Natural killer cell (primary cell): ENCODE results near the gene TMEM14A. TPM values are rescaled to one million over a fixed set of nuclear protein-coding genes. Genes with fewer than 3 reads are reported as not detected.

Experiments
- ATAC-seq, 3 donors: fragments of 150-1000 bp in 2 of 3; fragments of 200-7000 bp in 1 of 3; cut with Tn5 transposase; 1 replicate in 1 of 3; 2 replicates in 2 of 3; pipeline ENCODE4 v1.10.0; 2021; ENCODE audit warnings: mild to moderate bottlenecking in 2 of 3, moderate library complexity in 2 of 3
- DNase-seq, 2 donors: peaks; one replicate each; pipeline versions ENCODE4 v3.0.0 to v3.0.0-alpha.2; 2013 to 2021; ENCODE audit warnings: mixed read lengths in 1 of 2
- H3K27ac ChIP-seq: one replicate; pipeline ENCODE4 v1.5.1; 2013; ENCODE audit warnings: mild to moderate bottlenecking, low read length
- H3K27me3 ChIP-seq: one replicate; pipeline ENCODE4 v1.6.1; 2013; ENCODE audit warnings: low read length; ENCODE audit not compliant: control insufficient read depth, insufficient read depth
- H3K36me3 ChIP-seq: one replicate; pipeline ENCODE4 v1.6.1; 2013; ENCODE audit warnings: low read length; ENCODE audit not compliant: control insufficient read depth, insufficient read depth
- H3K4me1 ChIP-seq: one replicate; pipeline ENCODE4 v1.6.1; 2013; ENCODE audit warnings: low read length; ENCODE audit not compliant: control insufficient read depth, insufficient read depth
- H3K4me3 ChIP-seq: one replicate; pipeline ENCODE4 v1.5.1; 2013; ENCODE audit warnings: low read length
- H3K9me3 ChIP-seq: one replicate; pipeline ENCODE4 v1.6.1; 2013; ENCODE audit warnings: low read length; ENCODE audit not compliant: control insufficient read depth, insufficient read depth
- H3K27ac Mint-ChIP-seq, 2 donors: one replicate each; pipeline ENCODE4 v1.8.0; 2022; ENCODE audit warnings: mild to moderate bottlenecking in 2 of 2, mixed read lengths in 2 of 2, moderate library complexity in 1 of 2
- H3K27me3 Mint-ChIP-seq, 2 donors: one replicate each; pipeline ENCODE4 v1.8.0; 2022; ENCODE audit warnings: low read depth in 2 of 2, mixed read lengths in 2 of 2
- H3K36me3 Mint-ChIP-seq: one replicate; pipeline ENCODE4 v1.8.0; 2022; ENCODE audit warnings: mixed read lengths
- H3K4me1 Mint-ChIP-seq, 2 donors: one replicate each; pipeline ENCODE4 v1.8.0; 2022; ENCODE audit warnings: mixed read lengths in 2 of 2
- H3K4me3 Mint-ChIP-seq: one replicate; pipeline ENCODE4 v1.8.0; 2022; ENCODE audit warnings: mild to moderate bottlenecking, moderate library complexity, mixed read lengths
- H3K9me3 Mint-ChIP-seq, 2 donors: one replicate each; pipeline ENCODE4 v1.8.0; 2022; ENCODE audit warnings: mixed read lengths in 2 of 2
- CTCF ChIP-seq: fragments of 200-600 bp; IDR thresholded peaks from one replicate; pipeline ENCODE4 v1.8.0; 2022; ENCODE audit warnings: antibody characterized with exemption
- WGBS: methylation state at CpG from one replicate; pipeline ENCODE4 v1.1.7; 2013; ENCODE audit warnings: missing lambda C conversion rate; ENCODE audit not compliant: insufficient coverage; 5-methylcytosine and 5-hydroxymethylcytosine counted together
- intact Hi-C: fragments of 100-400 bp; cut with micrococcal nuclease; formaldehyde crosslinking; loops from one replicate; pipeline ENCODE4 v1.14.2; 2022
- total RNA-seq, 4 donors: library from RNA; stranded (reverse); fragments of 120-200 nt in 1 of 4; gene quantifications; one replicate each; pipeline versions ENCODE4 v1.2.3 to v1.2.4, GENCODE V29; 2013 to 2022

TMEM14A gene
- total RNA-seq, 3 donors from 2014 or later (not counting 1 experiment from before 2014, with no cell fraction given) = 4.8 to 5.6 (median 5.3) TPM

- TF ChIP-seq CTCF = no peak
- Mint-ChIP-seq H3K27ac (no peak overlapping the region), H3K9me3 (no peaks in the 10 kb centered on the region), H3K36me3 (no peaks in the 10 kb centered on the region), H3K4me3 (no peak overlapping the region), H3K27me3 (peaks cover 0 to 2% of the 10 kb centered on the region in 2 donors), H3K4me1 (peaks cover 0 to 11% of the 10 kb centered on the region in 2 donors)
- Histone ChIP-seq H3K27ac (no peak overlapping the region), H3K4me3 (no peak overlapping the region), H3K4me1 (peaks cover 11% of the 10 kb centered on the region), H3K36me3 (no peaks in the 10 kb centered on the region), H3K9me3 (no peaks in the 10 kb centered on the region), H3K27me3 (peaks cover 4% of the 10 kb centered on the region)
- no peak for ATAC-seq
- DNase-seq = no peak
- intact Hi-C loops = loop anchor here (2.0 to 10.0 kb wide), 3 partner anchors 378 to 600 kb away; no protein-coding TSS in a partner anchor
- WGBS = 96% methylated on average over 10 of the region's 10 CpGs
Observed at GRCh38 chr6:52664991-52665686, 5.8 kb upstream of the TMEM14A start.

GRCh38 chr6:52666071-52666470 is 4.8 kb upstream of the TMEM14A start:
- no peak for TF ChIP-seq CTCF
- no peaks in the 10 kb centered on the region for H3K36me3 Mint-ChIP-seq
- intact Hi-C loops = loop anchor here (10.0 kb wide), 1 partner anchor 601 kb away; no protein-coding TSS in a partner anchor
- peaks cover 4% of the 10 kb centered on the region for H3K27me3 ChIP-seq
- no peak overlapping the region for H3K27ac ChIP-seq
- H3K4me1 Mint-ChIP-seq = peaks cover 6 to 16% of the 10 kb centered on the region in 2 donors
- H3K4me1 ChIP-seq = peaks cover 19% of the 10 kb centered on the region
- H3K9me3 ChIP-seq = no peaks in the 10 kb centered on the region
- no peak overlapping the region for H3K27ac Mint-ChIP-seq
- H3K9me3 Mint-ChIP-seq = no peaks in the 10 kb centered on the region
- H3K4me3 Mint-ChIP-seq = peak overlapping the region; percentile 10
- ATAC-seq = no peak
- no peak overlapping the region for H3K4me3 ChIP-seq
- H3K27me3 Mint-ChIP-seq = no peaks in the 10 kb centered on the region
- 84% methylated on average over 2 of the region's 2 CpGs for WGBS
- no peak for DNase-seq
- H3K36me3 ChIP-seq = no peaks in the 10 kb centered on the region

- Histone ChIP-seq H3K36me3 (no peaks in the 10 kb centered on the region), H3K27ac (no peak overlapping the region), H3K4me3 (no peak overlapping the region), H3K9me3 (no peaks in the 10 kb centered on the region), H3K27me3 (peaks cover 4% of the 10 kb centered on the region), H3K4me1 (peaks cover 23% of the 10 kb centered on the region)
- peaks cover 10 to 19% of the 10 kb centered on the region in 2 donors for H3K4me1 Mint-ChIP-seq
- no peaks in the 10 kb centered on the region for H3K9me3 Mint-ChIP-seq
- intact Hi-C loops = loop anchor here (10.0 kb wide), 1 partner anchor 602 kb away; no protein-coding TSS in a partner anchor
- no peak overlapping the region for H3K27ac Mint-ChIP-seq
- WGBS = 98% methylated on average over 2 of the region's 2 CpGs
- TF ChIP-seq CTCF = no peak
- ATAC-seq (no peak), DNase-seq (no peak)
- H3K27me3 Mint-ChIP-seq = no peaks in the 10 kb centered on the region
- no peak overlapping the region for H3K4me3 Mint-ChIP-seq
- no peaks in the 10 kb centered on the region for H3K36me3 Mint-ChIP-seq
Observed at GRCh38 chr6:52666523-52666922, 4.4 kb upstream of the TMEM14A start.
